Left ventricle myocardium inferior (tissue), 1 donor: Measurements from ENCODE around the gene TMEM272. TPM values are rescaled to one million over a fixed set of nuclear protein-coding genes. Genes with fewer than 3 reads are reported as not detected.

ENCODE experiments used
- DNase-seq: peaks from one replicate; pipeline ENCODE4 v3.0.0-alpha.2; 2020
- H3K27ac ChIP-seq: fragments of 200-600 bp; replicated peaks from 2 replicates; pipeline ENCODE4 v1.8.0; 2021
- H3K27me3 ChIP-seq: fragments of 200-600 bp; 2 replicates; pipeline ENCODE4 v1.8.0; 2021; ENCODE audit warnings: low read depth
- H3K36me3 ChIP-seq: fragments of 200-600 bp; 2 replicates; pipeline ENCODE4 v1.8.0; 2021
- H3K4me1 ChIP-seq: fragments of 200-600 bp; 2 replicates; pipeline ENCODE4 v1.8.0; 2021
- H3K4me3 ChIP-seq: fragments of 200-600 bp; 2 replicates; pipeline ENCODE4 v1.8.0; 2021; ENCODE audit warnings: mild to moderate bottlenecking, moderate library complexity
- H3K9me3 ChIP-seq: fragments of 200-600 bp; replicated peaks from 2 replicates; pipeline ENCODE4 v1.8.0; 2021
- intact Hi-C: fragments of 100-400 bp; cut with micrococcal nuclease; formaldehyde crosslinking; loops from one replicate; pipeline ENCODE4 v1.11.0; 2022
- total RNA-seq: library from RNA; stranded (reverse); fragmentation: NEBNext Ultra II Directional; extraction: Animal tissue kit (Norgen Biotek cat#: 25700); gene quantifications from one replicate; pipeline ENCODE4 v1.2.1, GENCODE V29; 2021
- TF ChIP-seq, protein P1 (sequence below): fragments of 200-600 bp; IDR thresholded peaks from 2 replicates; pipeline ENCODE4 v1.8.0; 2021; ENCODE audit warnings: antibody characterized with exemption, mild to moderate bottlenecking, borderline replicate concordance
- donor health status: DM: no; HTN: yes; CAD: no; lungs with severe emphysema.

TMEM272 gene
- total RNA-seq, 1 donor from 2014 or later, result 0.30 TPM

DNA sequence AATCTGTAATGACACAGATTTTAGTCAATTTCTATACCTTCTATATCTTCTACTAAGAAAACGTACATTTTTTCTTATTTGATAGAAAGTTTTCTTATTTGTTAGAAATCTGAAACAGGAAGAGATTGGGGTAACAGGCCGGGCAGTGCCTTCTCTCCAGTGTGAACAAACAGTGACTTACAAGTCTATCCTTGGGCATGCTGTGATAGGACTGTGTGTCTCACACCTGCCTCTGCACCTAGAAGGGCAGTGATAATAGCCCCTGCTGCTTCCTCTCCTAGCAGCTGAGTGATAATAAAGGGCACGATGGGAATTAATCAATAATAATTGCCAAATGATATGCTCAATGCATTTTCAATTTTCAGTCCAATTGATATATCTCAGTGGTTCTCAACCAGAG is 1.4 kb downstream of the TMEM272 start:
- Histone ChIP-seq H3K9me3 (no peaks in the 10 kb centered on the region), H3K4me1 (peaks cover 14% of the 10 kb centered on the region), H3K4me3 (no peak overlapping the region), H3K27ac (no peak overlapping the region), H3K27me3 (no peaks in the 10 kb centered on the region), H3K36me3 (no peaks in the 10 kb centered on the region)
- intact Hi-C loops, result no loop called here
- DNase-seq, result no peak
- TF ChIP-seq, protein P1, sequence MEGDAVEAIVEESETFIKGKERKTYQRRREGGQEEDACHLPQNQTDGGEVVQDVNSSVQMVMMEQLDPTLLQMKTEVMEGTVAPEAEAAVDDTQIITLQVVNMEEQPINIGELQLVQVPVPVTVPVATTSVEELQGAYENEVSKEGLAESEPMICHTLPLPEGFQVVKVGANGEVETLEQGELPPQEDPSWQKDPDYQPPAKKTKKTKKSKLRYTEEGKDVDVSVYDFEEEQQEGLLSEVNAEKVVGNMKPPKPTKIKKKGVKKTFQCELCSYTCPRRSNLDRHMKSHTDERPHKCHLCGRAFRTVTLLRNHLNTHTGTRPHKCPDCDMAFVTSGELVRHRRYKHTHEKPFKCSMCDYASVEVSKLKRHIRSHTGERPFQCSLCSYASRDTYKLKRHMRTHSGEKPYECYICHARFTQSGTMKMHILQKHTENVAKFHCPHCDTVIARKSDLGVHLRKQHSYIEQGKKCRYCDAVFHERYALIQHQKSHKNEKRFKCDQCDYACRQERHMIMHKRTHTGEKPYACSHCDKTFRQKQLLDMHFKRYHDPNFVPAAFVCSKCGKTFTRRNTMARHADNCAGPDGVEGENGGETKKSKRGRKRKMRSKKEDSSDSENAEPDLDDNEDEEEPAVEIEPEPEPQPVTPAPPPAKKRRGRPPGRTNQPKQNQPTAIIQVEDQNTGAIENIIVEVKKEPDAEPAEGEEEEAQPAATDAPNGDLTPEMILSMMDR, result no peak

DNA sequence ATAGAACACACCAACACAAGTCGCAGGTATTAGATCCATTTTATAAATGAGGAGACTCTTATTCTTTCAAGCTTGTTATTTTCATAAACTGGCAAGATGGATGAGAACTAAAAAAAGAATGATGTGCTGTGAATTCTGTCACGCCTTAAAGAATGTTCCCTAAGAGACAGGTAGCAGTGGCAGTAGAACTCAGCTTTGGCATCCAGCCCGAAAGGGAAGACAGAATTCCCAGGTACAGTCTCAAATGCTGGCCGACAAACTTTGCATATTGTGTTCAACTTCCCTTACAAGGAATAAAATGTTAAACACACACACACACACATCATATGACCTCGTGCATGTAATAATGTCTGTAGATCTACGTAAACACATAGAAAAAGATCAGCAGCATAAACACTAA is 3.2 kb downstream of the TMEM272 start:
- Histone ChIP-seq H3K4me1 (peaks cover 13% of the 10 kb centered on the region), H3K9me3 (no peaks in the 10 kb centered on the region), H3K36me3 (no peaks in the 10 kb centered on the region), H3K27me3 (no peaks in the 10 kb centered on the region), H3K4me3 (no peak overlapping the region), H3K27ac (no peak overlapping the region)
- intact Hi-C loops, result no loop called here
- TF ChIP-seq, protein P1, result no peak
- DNase-seq, result no peak

DNA sequence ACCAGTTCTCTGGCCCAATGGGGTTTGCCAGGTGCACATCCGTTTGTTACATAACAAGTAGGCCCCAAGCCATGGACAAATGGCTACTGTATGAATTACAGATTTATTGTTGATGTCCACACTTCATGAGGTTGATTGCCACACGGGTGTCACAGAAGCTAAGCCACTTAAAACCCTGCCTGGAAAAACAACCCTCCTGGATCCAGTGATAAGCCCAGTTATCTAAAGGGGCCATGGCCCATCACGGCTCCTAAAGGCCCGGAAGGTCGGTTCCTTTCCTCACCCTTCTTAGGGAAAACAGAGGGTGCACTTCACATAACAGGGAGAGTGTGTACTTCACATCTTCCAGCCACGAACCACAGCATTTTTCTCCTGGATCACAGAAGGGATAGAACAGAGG is 4.1 kb downstream of the TMEM272 start:
- DNase-seq, result no peak
- Histone ChIP-seq H3K27me3 (no peaks in the 10 kb centered on the region), H3K4me1 (peaks cover 13% of the 10 kb centered on the region), H3K9me3 (no peaks in the 10 kb centered on the region), H3K27ac (no peak overlapping the region), H3K4me3 (no peak overlapping the region), H3K36me3 (no peaks in the 10 kb centered on the region)
- intact Hi-C loops, result no loop called here
- TF ChIP-seq, protein P1, result no peak

DNA sequence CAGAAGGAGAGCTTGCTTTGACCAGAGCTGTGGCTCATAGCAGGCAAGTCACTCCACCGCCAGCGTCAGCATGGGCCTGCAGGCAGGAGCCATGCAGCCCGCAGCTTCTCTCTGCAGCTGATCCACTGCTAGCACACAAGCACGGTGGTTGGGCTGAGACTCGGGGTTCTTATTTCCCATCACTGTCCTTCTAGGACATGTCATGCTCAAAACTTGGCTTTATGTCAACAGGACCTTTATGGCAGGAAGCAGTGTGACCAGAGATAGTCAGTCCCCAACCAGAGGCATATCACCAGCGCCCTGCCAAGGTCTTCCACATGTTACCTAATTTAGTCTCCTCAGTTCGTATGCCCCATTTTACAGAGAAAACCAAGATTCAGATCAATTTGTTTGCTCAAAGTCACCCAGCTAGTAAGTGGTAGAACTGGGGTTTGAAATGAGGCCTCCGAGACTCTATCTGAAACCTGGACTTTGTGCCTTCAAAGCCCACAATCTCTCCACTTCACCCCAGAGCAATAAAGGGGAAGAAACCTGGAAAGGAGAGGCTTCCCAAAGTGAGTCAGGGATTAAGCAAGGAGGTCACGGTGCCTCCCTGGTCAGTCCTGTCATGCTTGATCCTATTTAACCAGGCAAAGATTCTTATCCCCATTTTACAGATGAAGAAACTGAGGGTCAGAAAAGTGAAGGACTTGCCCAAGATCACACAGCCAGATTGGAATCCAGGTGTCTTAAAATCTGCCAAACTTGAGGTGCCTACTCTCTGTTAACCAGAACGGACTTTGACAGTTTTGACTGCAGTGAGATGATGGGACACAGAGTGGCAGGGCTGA is 5.1 kb downstream of the TMEM272 start:
- TF ChIP-seq, protein P1, result no peak

DNA sequence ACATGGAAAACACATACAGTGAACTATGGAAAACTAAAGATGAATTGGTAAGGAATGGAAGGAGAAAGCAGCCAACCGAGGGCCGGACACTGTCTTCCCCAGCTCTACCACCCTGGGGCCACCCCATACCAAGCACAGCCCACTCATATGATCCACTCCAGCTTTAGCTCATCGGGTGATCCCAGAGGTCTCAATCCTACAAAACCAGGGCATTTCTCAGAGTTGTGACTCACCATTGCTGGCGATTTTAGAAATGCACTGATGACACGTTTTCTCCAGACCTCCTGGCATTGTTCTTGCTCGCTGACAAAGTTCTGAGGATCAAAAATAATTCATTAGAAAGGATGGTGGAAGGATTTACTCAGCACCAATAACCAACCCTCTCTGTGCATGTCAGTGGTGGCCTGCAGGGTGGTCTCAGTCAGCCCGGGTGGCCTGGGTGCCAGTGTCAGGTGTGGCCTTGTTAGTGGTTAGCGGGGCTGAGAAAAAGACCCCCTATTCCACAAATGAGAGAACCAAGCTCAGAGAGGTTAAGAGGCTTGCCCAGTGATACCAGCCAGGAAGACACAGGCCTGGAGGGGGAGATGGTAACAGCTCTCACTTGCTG is 6.6 kb downstream of the TMEM272 start:
- no peak overlapping the region for H3K4me3 ChIP-seq
- no peaks in the 10 kb centered on the region for H3K9me3 ChIP-seq
- no peak overlapping the region for H3K27ac ChIP-seq
- peaks cover 7% of the 10 kb centered on the region for H3K4me1 ChIP-seq
- H3K27me3 ChIP-seq, result no peaks in the 10 kb centered on the region
- intact Hi-C loops, result no loop called here
- DNase-seq, result no peak
- H3K36me3 ChIP-seq, result no peaks in the 10 kb centered on the region
- TF ChIP-seq, protein P1, result no peak

More for the DNA sequence above, 5.1 kb downstream of the TMEM272 start:
- H3K27me3 ChIP-seq, result no peaks in the 10 kb centered on the region
- no peaks in the 10 kb centered on the region for H3K36me3 ChIP-seq
- intact Hi-C loops, result no loop called here
- no peaks in the 10 kb centered on the region for H3K9me3 ChIP-seq
- H3K27ac ChIP-seq, result no peak overlapping the region
- no peak overlapping the region for H3K4me3 ChIP-seq
- DNase-seq, result no peak
- H3K4me1 ChIP-seq, result peaks cover 9% of the 10 kb centered on the region
